GM12875 (cell line): ENCODE data around the gene VWA3B.

ENCODE experiments used
- H3K4me3 ChIP-seq: one replicate; pipeline ENCODE4 v1.5.1; 2011; ENCODE audit warnings: low read depth, low read length, control low read depth
- TF ChIP-seq, protein P1 (sequence below): IDR thresholded peaks from 2 replicates; pipeline ENCODE4 v1.5.1; 2011; ENCODE audit warnings: low read depth, mild to moderate bottlenecking, control low read depth, inconsistent platforms, low read length, moderate library complexity, borderline replicate concordance; ENCODE audit not compliant: insufficient read depth

The VWA3B gene

DNA sequence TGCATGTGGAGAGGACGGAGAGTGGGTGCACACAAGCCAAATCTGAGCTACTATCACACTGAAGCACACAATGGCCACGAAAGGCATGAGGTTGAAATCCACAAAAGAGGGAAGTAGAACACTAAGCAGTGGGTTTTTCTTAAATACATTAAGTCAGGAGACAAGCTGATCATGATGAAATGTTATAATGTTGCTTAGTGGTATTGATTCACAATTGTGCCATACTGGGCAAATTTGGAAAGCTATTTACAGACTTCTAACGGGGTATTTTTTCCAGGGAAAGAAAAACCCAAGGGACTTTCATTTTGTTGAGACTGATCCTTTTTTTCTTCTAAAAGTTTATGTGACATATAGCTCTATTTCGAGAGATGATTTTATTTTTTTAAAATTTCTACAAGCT, 158.5 kb downstream of the VWA3B start:
- TF ChIP-seq, protein P1, sequence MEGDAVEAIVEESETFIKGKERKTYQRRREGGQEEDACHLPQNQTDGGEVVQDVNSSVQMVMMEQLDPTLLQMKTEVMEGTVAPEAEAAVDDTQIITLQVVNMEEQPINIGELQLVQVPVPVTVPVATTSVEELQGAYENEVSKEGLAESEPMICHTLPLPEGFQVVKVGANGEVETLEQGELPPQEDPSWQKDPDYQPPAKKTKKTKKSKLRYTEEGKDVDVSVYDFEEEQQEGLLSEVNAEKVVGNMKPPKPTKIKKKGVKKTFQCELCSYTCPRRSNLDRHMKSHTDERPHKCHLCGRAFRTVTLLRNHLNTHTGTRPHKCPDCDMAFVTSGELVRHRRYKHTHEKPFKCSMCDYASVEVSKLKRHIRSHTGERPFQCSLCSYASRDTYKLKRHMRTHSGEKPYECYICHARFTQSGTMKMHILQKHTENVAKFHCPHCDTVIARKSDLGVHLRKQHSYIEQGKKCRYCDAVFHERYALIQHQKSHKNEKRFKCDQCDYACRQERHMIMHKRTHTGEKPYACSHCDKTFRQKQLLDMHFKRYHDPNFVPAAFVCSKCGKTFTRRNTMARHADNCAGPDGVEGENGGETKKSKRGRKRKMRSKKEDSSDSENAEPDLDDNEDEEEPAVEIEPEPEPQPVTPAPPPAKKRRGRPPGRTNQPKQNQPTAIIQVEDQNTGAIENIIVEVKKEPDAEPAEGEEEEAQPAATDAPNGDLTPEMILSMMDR: no peak

DNA sequence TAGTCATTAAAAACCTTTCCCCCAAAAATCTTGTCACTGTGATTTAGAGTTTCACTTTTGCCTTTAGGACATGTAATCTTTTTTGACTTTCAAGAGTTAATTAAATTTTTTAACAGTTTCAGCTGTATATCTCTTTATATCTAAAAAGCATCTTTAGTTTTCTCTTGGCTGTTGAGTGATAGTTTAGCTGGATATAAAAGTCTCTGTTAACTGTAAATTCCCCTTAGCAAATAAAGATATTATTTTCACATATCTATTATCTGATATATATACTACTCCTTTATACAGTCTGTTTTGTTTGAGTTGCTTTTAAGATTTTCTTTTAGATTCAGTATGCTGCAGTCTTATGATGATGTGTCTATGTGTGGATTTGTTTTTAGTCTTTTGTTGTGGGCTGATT, 160.4 kb downstream of the VWA3B start:
- no peak overlapping the region for H3K4me3 ChIP-seq

More for the DNA sequence above, 158.5 kb downstream of the VWA3B start:
- no peak overlapping the region for H3K4me3 ChIP-seq

DNA sequence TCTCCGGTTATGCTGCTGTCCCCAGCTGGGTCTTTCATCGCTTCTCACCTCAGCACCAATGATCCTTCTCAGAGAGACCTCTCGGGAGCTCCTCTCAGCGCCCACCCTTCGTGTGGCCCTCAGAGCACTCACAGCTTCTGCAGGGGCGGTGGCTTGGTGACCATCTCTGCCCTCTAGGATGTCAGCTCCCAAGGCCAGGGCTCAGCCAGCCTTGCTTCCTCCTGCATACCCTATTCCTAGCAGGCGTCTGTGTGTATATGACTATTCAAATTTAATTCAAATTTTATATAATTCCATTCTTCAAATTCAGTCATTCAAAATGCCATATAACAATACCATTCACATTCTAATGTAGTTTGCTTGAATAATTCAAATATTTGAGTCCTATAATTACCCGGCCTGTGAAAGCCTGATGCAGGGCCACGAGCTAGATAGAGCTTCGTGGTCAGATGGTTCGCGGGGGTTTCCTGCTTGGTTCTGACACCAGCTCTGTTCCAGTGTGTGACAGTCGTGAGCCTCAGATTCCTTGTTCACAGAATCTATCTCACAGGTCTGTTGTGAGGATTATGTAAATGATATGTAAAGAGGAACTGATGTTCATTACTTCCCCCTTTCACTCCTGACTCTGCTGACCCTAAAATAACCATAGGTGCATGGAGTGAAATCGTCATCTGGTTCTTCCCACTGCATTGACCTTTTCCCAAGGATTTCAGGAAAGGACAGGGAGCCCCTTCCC, 165.2 kb downstream of the VWA3B start:
- TF ChIP-seq, protein P1: no peak
- no peak overlapping the region for H3K4me3 ChIP-seq

More for the DNA sequence above, 160.4 kb downstream of the VWA3B start:
- TF ChIP-seq, protein P1: no peak

DNA sequence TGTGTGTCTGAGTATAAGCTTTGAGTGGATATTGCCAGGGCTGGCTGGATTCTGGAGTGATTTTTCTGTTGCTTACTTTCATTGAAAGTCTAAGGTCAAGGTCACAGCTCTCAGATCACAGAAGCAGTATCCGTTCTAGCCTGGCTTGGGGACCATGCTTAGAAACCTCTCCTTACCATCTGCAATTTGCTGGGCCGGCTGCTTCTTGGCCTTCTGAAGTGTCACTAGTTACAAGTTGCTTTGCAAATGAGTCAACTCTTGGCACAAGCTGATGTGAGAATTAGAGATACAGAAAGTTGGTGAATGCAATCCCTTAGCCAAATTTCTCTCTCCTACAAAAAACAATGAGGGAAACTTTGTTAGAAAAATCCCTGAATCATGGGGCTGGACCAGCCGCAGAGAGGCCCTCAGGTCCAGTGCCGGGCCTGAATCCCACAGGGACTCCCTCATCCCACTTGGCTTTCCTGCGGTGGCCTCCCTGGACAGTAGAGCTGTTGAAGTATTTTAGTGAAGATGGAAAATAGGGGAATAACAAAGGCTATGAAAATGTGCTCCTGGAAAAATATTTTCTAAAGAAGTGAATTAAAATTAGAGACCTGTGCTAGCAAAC, 166.6 kb downstream of the VWA3B start:
- TF ChIP-seq, protein P1: no peak

DNA sequence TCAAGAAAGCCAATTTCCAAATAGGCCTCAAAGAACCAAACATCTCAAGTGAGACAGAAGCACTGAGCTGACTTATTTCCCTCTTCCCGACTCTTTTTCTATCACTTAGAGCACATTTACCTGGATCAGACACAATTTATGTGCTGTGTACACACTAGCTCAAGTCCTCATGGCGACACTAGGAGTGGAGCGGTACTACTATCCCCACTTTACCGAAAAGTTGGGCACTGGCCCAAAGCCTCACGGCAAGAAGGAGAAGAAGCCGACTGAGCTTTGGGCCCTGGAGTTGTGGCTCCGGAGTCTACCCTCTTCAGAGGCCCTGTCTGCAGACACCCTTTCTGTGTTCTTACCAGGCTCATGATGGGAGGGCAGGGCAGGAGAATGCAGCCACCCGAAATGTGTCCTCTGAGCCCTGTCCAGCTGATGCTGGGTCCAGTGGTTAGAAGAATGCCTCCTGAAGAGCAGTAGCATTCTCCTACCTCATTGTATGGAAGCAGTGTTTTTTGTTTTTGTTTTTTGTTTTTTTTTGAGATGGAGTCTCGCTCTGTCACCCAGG, 167.6 kb downstream of the VWA3B start:
- no peak overlapping the region for H3K4me3 ChIP-seq
- TF ChIP-seq, protein P1: no peak

More for the DNA sequence above, 166.6 kb downstream of the VWA3B start:
- H3K4me3 ChIP-seq: no peak overlapping the region

DNA sequence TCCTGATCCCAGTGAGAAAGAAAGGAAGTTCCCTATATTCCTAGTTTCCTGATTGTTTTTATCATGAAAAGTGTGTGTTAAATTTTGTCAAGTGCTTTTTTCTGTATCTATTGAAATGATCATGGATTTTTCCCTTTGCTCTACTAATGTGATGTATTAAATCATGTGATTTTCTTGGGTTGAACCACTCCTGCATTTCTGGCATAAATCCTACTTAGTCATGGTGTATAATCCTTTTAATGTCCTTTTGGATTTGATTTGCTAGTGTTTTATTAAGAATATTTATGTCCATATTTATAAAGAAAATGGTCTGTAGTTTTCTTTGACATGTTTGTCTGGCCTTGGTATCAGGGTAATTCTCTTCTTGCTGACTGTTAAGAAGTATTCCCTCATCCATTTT, 171.9 kb downstream of the VWA3B start:
- TF ChIP-seq, protein P1: no peak

More for the DNA sequence above, 171.9 kb downstream of the VWA3B start:
- H3K4me3 ChIP-seq: no peak overlapping the region
